ENCODE results near the gene PRKCE. TPM values are rescaled to one million over a fixed set of nuclear protein-coding genes. Genes with fewer than 3 reads are reported as not detected.

PRKCE gene
- total RNA-seq, 1 experiment from 2014 or later, result 14.8 TPM

DNA sequence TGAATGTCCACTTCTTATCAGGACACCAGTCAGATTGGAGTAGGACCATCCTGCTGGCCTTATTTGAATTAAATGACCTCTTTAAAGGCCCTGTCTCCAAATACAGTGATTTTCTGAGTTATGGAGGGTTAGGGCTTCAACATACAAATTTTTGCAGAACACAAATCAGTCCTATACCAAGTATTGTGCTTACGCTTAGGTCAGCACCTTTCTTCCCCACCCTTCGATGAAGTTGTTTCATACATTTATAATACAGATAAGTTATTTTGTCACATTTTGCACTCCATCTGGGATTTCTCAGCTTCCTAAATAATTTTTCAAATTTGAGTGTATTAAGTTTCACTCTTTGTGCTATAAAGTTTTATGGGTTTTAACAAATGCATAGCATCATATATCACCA, 455.2 kb downstream of the PRKCE start:
- intact Hi-C loops (cut with micrococcal nuclease), result no loop called here
- no peak overlapping the region for H3K4me3 ChIP-seq (replicated peaks in 1 of 2; ENCODE audit: low read depth in 1 of 2, low read length in 2 of 2)
- no peaks in the 10 kb centered on the region for H3K9me2 ChIP-seq (ENCODE audit: insufficient read depth)
- H3K4me2 ChIP-seq (ENCODE audit: low read length), result no peak overlapping the region
- DNase-seq (ENCODE audit: low read depth, low spot score) (no peak), ATAC-seq (no peak)
- H3K79me2 ChIP-seq (ENCODE audit: insufficient read depth, low read length), result no peaks in the 10 kb centered on the region
- H3K9me3 ChIP-seq (ENCODE audit: control insufficient read depth in 1 of 2, insufficient read depth in 1 of 2, low read depth in 1 of 2, low read length in 2 of 2), result no peaks in the 10 kb centered on the region
- no TSS peak for BruUV-seq (replicated peaks)
- no peaks in the 10 kb centered on the region for H3K36me3 ChIP-seq (ENCODE audit: control insufficient read depth in 1 of 2, insufficient read depth in 2 of 2, low read length in 2 of 2)
- no peaks in the 10 kb centered on the region for H4K20me1 ChIP-seq (ENCODE audit: insufficient read depth)
- TF ChIP-seq SP1 (IDR thresholded peaks at IDR 0.05; ENCODE audit: low read depth), result no peak
- TF ChIP-seq, protein P1, sequence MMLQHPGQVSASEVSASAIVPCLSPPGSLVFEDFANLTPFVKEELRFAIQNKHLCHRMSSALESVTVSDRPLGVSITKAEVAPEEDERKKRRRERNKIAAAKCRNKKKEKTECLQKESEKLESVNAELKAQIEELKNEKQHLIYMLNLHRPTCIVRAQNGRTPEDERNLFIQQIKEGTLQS (IDR thresholded peaks at IDR 0.05), result no peak
- TF ChIP-seq SRF (IDR thresholded peaks at IDR 0.05; ENCODE audit: low read depth), result no peak
- no peak for TF ChIP-seq SIN3A (IDR thresholded peaks at IDR 0.05; ENCODE audit: low read depth)
- TF ChIP-seq, protein P2, sequence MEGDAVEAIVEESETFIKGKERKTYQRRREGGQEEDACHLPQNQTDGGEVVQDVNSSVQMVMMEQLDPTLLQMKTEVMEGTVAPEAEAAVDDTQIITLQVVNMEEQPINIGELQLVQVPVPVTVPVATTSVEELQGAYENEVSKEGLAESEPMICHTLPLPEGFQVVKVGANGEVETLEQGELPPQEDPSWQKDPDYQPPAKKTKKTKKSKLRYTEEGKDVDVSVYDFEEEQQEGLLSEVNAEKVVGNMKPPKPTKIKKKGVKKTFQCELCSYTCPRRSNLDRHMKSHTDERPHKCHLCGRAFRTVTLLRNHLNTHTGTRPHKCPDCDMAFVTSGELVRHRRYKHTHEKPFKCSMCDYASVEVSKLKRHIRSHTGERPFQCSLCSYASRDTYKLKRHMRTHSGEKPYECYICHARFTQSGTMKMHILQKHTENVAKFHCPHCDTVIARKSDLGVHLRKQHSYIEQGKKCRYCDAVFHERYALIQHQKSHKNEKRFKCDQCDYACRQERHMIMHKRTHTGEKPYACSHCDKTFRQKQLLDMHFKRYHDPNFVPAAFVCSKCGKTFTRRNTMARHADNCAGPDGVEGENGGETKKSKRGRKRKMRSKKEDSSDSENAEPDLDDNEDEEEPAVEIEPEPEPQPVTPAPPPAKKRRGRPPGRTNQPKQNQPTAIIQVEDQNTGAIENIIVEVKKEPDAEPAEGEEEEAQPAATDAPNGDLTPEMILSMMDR (IDR thresholded peaks at IDR 0.05 in 2 of 3, conservative IDR thresholded peaks at IDR 0.05 in 1 of 3; ENCODE audit: borderline replicate concordance in 1 of 3, insufficient read depth in 1 of 3, low read depth in 2 of 3, low read length in 2 of 3), result no peak
- no peak for TF ChIP-seq ELF1 (IDR thresholded peaks at IDR 0.05; ENCODE audit: borderline replicate concordance, low read depth)
- no peak for TF ChIP-seq RAD21 (IDR thresholded peaks at IDR 0.05; ENCODE audit: low read depth)
- no peak for TF ChIP-seq POLR2AphosphoS5 (IDR thresholded peaks at IDR 0.05; ENCODE audit: low read depth, low read length)
- TF ChIP-seq ZNF274 (IDR thresholded peaks at IDR 0.05; ENCODE audit: low read depth, low read length), result no peak
- no peak for TF ChIP-seq POLR2A (IDR thresholded peaks at IDR 0.05; ENCODE audit: borderline replicate concordance, extremely low read depth, insufficient read depth, insufficient read length)
- no peak for TF ChIP-seq FOSL1 (IDR thresholded peaks at IDR 0.05; ENCODE audit: low read depth)
- H3K27ac ChIP-seq (ENCODE audit: low read depth, low read length), result no peak overlapping the region
- no peak overlapping the region for H2AFZ ChIP-seq (ENCODE audit: low read depth, low read length, poor library complexity, severe bottlenecking)
- no peaks in the 10 kb centered on the region for H3K4me1 ChIP-seq (ENCODE audit: control insufficient read depth in 1 of 2, insufficient read depth in 2 of 2, low read length in 2 of 2)
- ChIA-PET POLR2A (no interaction called here), CTCF (no interaction called here), RAD21 (ENCODE audit: low non-redundant PET in 1 of 2, low total read pairs in 2 of 2, uncharacterized antibody in 2 of 2, unreplicated experiment in 2 of 2) (no interaction called here)
- no peaks in the 10 kb centered on the region for H3K27me3 ChIP-seq (ENCODE audit: insufficient read depth, low read length)
- H3K9ac ChIP-seq (ENCODE audit: low read length), result no peak overlapping the region
